ENCODE measurements around the gene PIEZO2.

DNA sequence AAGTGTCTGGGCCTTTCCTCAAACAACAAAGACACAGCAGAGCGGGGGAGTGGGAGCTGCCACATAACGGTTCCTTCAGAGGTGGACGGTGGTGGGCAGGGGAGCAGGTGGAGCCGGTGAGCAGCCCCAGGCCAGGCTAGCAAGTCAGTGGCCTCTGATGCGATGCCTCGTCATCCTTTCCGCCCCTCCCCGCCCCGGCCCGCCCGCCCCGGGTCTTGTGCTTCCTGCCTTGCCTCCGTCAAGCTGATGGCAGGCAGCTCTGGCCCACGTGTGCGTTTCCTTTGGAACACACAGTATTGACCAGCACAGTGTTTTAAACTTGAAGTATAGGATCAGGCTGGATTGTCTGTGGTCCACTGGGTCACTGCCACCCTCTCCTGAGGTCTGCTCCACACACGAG, 38.9 kb downstream of the PIEZO2 start:
- TF ChIP-seq POLR2A (IDR thresholded peaks at IDR 0.05; ENCODE audit: low read depth, low read length) (no peak), POLR2AphosphoS5 (IDR thresholded peaks at IDR 0.05; ENCODE audit: low read depth, low read length) (no peak)

Data from GM12892 (cell line).